ENCODE data around the gene ASS1.

The ASS1 gene

GRCh38 chr9:130548103-130548502 is 103.3 kb downstream of the ASS1 start:
- H3K27me3 ChIP-seq (ENCODE audit: control insufficient read depth, insufficient read depth, low read length) = no peaks in the 10 kb centered on the region
- H3K4me1 ChIP-seq (ENCODE audit: control insufficient read depth, insufficient read depth, low read length) = peaks cover 11% of the 10 kb centered on the region
- no peak overlapping the region for H3K27ac ChIP-seq (ENCODE audit: low read depth, low read length)
- H3K36me3 ChIP-seq (ENCODE audit: control insufficient read depth, insufficient read depth, low read length) = no peaks in the 10 kb centered on the region
- H3K9me3 ChIP-seq (ENCODE audit: control insufficient read depth, insufficient read depth, low read depth, low read length) = peaks cover 8% of the 10 kb centered on the region; the same call in 1 of the 2 replicates
- no peak overlapping the region for H3K4me3 ChIP-seq (ENCODE audit: low read depth, low read length)
- no peak overlapping the region for H3K9ac ChIP-seq (ENCODE audit: low read length)

DNA sequence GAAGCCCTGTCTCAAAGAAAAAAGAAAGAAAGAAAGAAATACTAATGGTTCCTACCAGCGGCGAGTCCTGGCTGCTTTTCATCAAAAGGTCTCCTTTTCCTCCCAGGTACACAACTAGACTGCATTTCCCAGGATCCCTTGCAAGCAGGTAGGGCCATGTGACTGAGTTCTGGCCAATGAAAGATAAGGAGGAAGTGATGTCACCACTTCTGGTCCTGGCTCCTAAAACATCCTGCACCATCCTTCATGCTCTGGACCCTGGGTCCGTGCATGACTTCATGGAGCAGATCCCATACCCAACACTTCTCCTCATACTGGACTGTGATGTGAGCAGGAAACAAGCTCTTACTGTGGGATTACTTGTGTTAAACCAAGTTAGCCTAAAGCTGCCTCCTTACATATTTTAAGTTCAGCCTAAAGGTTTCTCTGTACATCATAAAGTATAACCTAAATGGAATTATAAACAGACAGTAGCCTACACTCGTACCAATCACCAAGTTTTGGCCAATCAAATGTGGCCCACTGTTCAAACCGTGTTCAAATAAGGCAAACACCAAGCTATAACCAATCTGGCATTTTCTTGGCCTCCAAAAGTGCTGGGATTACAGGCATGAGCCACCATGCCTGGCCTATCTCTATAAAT is 104.5 kb downstream of the ASS1 start:
- H3K4me3 ChIP-seq (ENCODE audit: low read depth, low read length) = no peak overlapping the region
- H3K27me3 ChIP-seq (ENCODE audit: control insufficient read depth, insufficient read depth, low read length) = no peaks in the 10 kb centered on the region

More for the DNA sequence above, 104.5 kb downstream of the ASS1 start:
- H3K27ac ChIP-seq (ENCODE audit: low read depth, low read length) = no peak overlapping the region
- H3K4me1 ChIP-seq (ENCODE audit: control insufficient read depth, insufficient read depth, low read length) = 0 out of 2 replicates have a peak, but pooled peaks cover under 1% of the 10 kb centered on the region
- peaks cover 8% of the 10 kb centered on the region; the same call in 1 of the 2 replicates for H3K9me3 ChIP-seq (ENCODE audit: control insufficient read depth, insufficient read depth, low read depth, low read length)
- no peak overlapping the region for H3K9ac ChIP-seq (ENCODE audit: low read length)
- H3K36me3 ChIP-seq (ENCODE audit: control insufficient read depth, insufficient read depth, low read length) = no peaks in the 10 kb centered on the region
